Neural cell (in vitro differentiated cells): ENCODE measurements around the gene B3GALT6. TPM values are rescaled to one million over a fixed set of nuclear protein-coding genes. Genes with fewer than 3 reads are reported as not detected.

Source experiments
- H2AFZ ChIP-seq: fragments of 200-600, 300-800 bp; sonication (generic), shearing (Covaris generic); 2 replicates; pipeline ENCODE4 v1.6.0; 2014; ENCODE audit warnings: low read depth, mild to moderate bottlenecking, antibody characterized with exemption, low read length, moderate library complexity
- H3F3A ChIP-seq: fragments of 200-600 bp; shearing (Covaris generic); 2 replicates; pipeline ENCODE4 v1.6.1; 2016; ENCODE audit warnings: mild to moderate bottlenecking, moderate library complexity, mixed read lengths, antibody characterized with exemption, low read length; ENCODE audit not compliant: insufficient read depth, poor library complexity, severe bottlenecking
- H3K27ac ChIP-seq: fragments of 200-600, 300-800 bp; sonication (generic), shearing (Covaris generic); 2 replicates; pipeline ENCODE4 v1.5.1; 2014; ENCODE audit warnings: mild to moderate bottlenecking, low read length, moderate library complexity
- H3K27me3 ChIP-seq: fragments of 300-800, 200-600 bp; sonication (generic), shearing (Covaris generic); 2 replicates; pipeline ENCODE4 v1.6.0; 2014; ENCODE audit warnings: mild to moderate bottlenecking, low read depth, low read length, moderate library complexity; ENCODE audit not compliant: insufficient read depth
- H3K36me3 ChIP-seq: fragments of 300-800, 200-600 bp; sonication (generic), shearing (Covaris generic); 2 replicates; pipeline ENCODE4 v1.5.1; 2014; ENCODE audit warnings: mild to moderate bottlenecking, antibody characterized with exemption, low read length, moderate library complexity; ENCODE audit not compliant: insufficient read depth
- H3K4me2 ChIP-seq: fragments of 300-800, 200-600 bp; sonication (generic), shearing (Covaris generic); 2 replicates; pipeline ENCODE4 v1.6.0; 2014; ENCODE audit warnings: mild to moderate bottlenecking, low read length
- H3K4me3 ChIP-seq: fragments of 300-800, 200-600 bp; sonication (generic), shearing (Covaris generic); 2 replicates; pipeline ENCODE4 v1.5.1; 2014; ENCODE audit warnings: mild to moderate bottlenecking, low read length, moderate library complexity
- H3K79me2 ChIP-seq: fragments of 200-600 bp; shearing (Covaris generic); replicated peaks from 2 replicates; pipeline ENCODE4 v1.6.0; 2014; ENCODE audit warnings: mild to moderate bottlenecking, low read length, moderate library complexity; ENCODE audit not compliant: insufficient read depth
- H3K9ac ChIP-seq: fragments of 300-800, 200-600 bp; sonication (generic), shearing (Covaris generic); 2 replicates; pipeline ENCODE4 v1.6.1; 2016; ENCODE audit warnings: mild to moderate bottlenecking, low read length, mixed read lengths
- H3K9me2 ChIP-seq: fragments of 200-600 bp; shearing (Covaris generic); 2 replicates; pipeline ENCODE4 v1.6.1; 2016; ENCODE audit warnings: mild to moderate bottlenecking, low read length, mixed read lengths; ENCODE audit not compliant: insufficient read depth
- H3K9me3 ChIP-seq: fragments of 200-600, 300-800 bp; sonication (generic), shearing (Covaris generic); 2 replicates; pipeline ENCODE4 v1.6.1; 2016; ENCODE audit warnings: mild to moderate bottlenecking, mixed run types, low read length, moderate library complexity, mixed read lengths
- H4K20me1 ChIP-seq: fragments of 200-600 bp; shearing (Covaris generic); 2 replicates; pipeline ENCODE4 v1.6.1; 2016; ENCODE audit warnings: mild to moderate bottlenecking, mixed run types; ENCODE audit not compliant: insufficient read depth
- CTCF ChIP-seq: fragments of 450-650 bp; IDR thresholded peaks from 2 replicates; pipeline ENCODE4 v1.5.1; 2014; ENCODE audit warnings: antibody characterized with exemption, mild to moderate bottlenecking, moderate library complexity; ENCODE audit not compliant: poor library complexity, severe bottlenecking
- EP300 ChIP-seq: fragments of 450-650 bp; conservative IDR thresholded peaks from 2 replicates; pipeline ENCODE4 v1.6.1; 2014; ENCODE audit warnings: antibody characterized with exemption, mild to moderate bottlenecking, moderate library complexity; ENCODE audit not compliant: poor library complexity, severe bottlenecking
- EZH2 ChIP-seq: fragments of 200-600, 300-800 bp; shearing (Covaris generic), sonication (generic); IDR thresholded peaks from 2 replicates; pipeline ENCODE4 v1.6.1; 2014; ENCODE audit warnings: antibody characterized with exemption, low read length, borderline replicate concordance, mild to moderate bottlenecking; ENCODE audit not compliant: insufficient read depth, poor library complexity, severe bottlenecking
- MXI1 ChIP-seq: fragments of 450-650 bp; conservative IDR thresholded peaks from 2 replicates; pipeline ENCODE4 v1.6.1; 2014; ENCODE audit warnings: antibody characterized with exemption, mild to moderate bottlenecking; ENCODE audit not compliant: poor library complexity, severe bottlenecking
- POLR2AphosphoS5 ChIP-seq: IDR thresholded peaks from 2 replicates; pipeline ENCODE4 v1.6.1; 2012
- RAD21 ChIP-seq: fragments of 450-650 bp; conservative IDR thresholded peaks from 2 replicates; pipeline ENCODE4 v1.6.1; 2014; ENCODE audit warnings: antibody characterized with exemption, mild to moderate bottlenecking, moderate library complexity
- REST ChIP-seq: IDR thresholded peaks from 2 replicates; pipeline ENCODE4 v1.6.1; 2012; ENCODE audit warnings: borderline replicate concordance
- SMC3 ChIP-seq: fragments of 450-650 bp; conservative IDR thresholded peaks from 2 replicates; pipeline ENCODE4 v1.6.1; 2014; ENCODE audit warnings: antibody characterized with exemption, mild to moderate bottlenecking, moderate library complexity; ENCODE audit not compliant: poor library complexity
- TAF1 ChIP-seq: IDR thresholded peaks from 2 replicates; pipeline ENCODE4 v1.6.1; 2012; ENCODE audit warnings: low read depth
- polyA plus RNA-seq: library from polyadenylated mRNA; depleted of rRNA; stranded (reverse); fragments of >200 nt; gene quantifications from 2 replicates; pipeline ENCODE4 v1.2.3, GENCODE V29; 2014

Gene B3GALT6
- polyA plus RNA-seq, 1 donor from 2014 or later, result 46.5 TPM

GRCh38 chr1:1200876-1201810 is 30.9 kb upstream of the B3GALT6 start:
- Histone ChIP-seq H2AFZ (no peak overlapping the region), H3K36me3 (no peaks in the 10 kb centered on the region), H3K79me2 (no peaks in the 10 kb centered on the region), H3K9me3 (no peaks in the 10 kb centered on the region), H4K20me1 (no peaks in the 10 kb centered on the region), H3K9me2 (no peaks in the 10 kb centered on the region), H3K9ac (peak overlapping the region; percentile 38), H3F3A (no peaks in the 10 kb centered on the region), H3K27me3 (peaks cover 17% of the 10 kb centered on the region), H3K27ac (no peak overlapping the region), H3K4me2 (no peak overlapping the region), H3K4me3 (peak overlapping the region; percentile 56)
- TF ChIP-seq MXI1, result peak; percentile 38
- no peak for TF ChIP-seq POLR2AphosphoS5

DNA sequence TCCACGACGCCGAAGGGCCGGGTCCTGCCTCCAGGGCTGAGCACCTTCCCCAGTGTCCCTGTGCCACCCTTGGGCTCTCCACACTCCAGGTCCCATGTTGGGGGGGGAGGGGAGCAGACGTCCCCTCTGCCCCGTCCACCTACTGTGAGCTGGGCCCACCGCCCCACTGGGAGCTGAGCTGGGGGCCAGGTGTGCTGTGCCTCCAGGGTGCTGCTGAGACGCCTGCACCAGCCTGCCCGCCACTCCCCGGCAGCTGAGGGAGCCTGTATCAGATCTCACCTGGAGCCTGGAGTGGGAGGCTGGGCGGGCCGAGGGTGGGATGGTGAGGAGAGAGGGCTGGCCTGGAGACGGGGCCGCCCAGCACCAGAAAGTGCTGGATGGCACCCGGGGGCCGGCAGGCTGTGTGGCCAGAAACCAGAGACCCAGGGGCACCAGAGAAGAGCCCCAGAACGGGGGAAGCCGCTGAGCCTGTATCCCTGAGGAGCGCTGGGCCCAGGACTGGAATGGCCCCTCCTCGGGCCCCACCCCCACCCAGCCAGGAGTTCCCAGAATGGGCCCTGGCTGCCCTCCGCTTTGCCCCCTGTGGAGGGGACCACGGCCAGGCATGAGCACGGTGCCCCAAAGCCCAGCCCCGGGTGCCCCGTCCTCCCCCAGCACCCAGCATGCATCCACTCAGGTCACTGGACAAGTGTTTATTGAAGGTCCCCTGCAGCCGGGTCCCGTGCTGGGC is 29.0 kb upstream of the B3GALT6 start:
- no peak overlapping the region for H3K4me2 ChIP-seq
- H3K27ac ChIP-seq, result no peak overlapping the region
- no peak overlapping the region for H2AFZ ChIP-seq
- H4K20me1 ChIP-seq, result no peaks in the 10 kb centered on the region
- no peak overlapping the region for H3K4me3 ChIP-seq
- H3K9ac ChIP-seq, result no peak overlapping the region
- H3K27me3 ChIP-seq, result peaks cover 30% of the 10 kb centered on the region
- TF ChIP-seq POLR2AphosphoS5, result no peak
- no peak for TF ChIP-seq CTCF
- no peak for TF ChIP-seq MXI1
- no peak for TF ChIP-seq EZH2
- TF ChIP-seq RAD21, result no peak
- no peak for TF ChIP-seq SMC3
- no peak for TF ChIP-seq REST
- TF ChIP-seq TAF1, result no peak
- TF ChIP-seq EP300, result no peak
- H3K79me2 ChIP-seq, result no peaks in the 10 kb centered on the region
- H3K36me3 ChIP-seq, result no peaks in the 10 kb centered on the region
- no peaks in the 10 kb centered on the region for H3F3A ChIP-seq
- H3K9me3 ChIP-seq, result no peaks in the 10 kb centered on the region
- no peaks in the 10 kb centered on the region for H3K9me2 ChIP-seq
